Neural cell (in vitro differentiated cells): Measurements from ENCODE around the gene CMC1.

Experiments
- EP300 ChIP-seq: fragments of 450-650 bp; conservative IDR thresholded peaks from 2 replicates; pipeline ENCODE4 v1.6.1; 2014; ENCODE audit warnings: antibody characterized with exemption, mild to moderate bottlenecking, moderate library complexity; ENCODE audit not compliant: poor library complexity, severe bottlenecking
- EZH2 ChIP-seq: fragments of 200-600, 300-800 bp; shearing (Covaris generic), sonication (generic); IDR thresholded peaks from 2 replicates; pipeline ENCODE4 v1.6.1; 2014; ENCODE audit warnings: antibody characterized with exemption, low read length, borderline replicate concordance, mild to moderate bottlenecking; ENCODE audit not compliant: insufficient read depth, poor library complexity, severe bottlenecking
- MXI1 ChIP-seq: fragments of 450-650 bp; conservative IDR thresholded peaks from 2 replicates; pipeline ENCODE4 v1.6.1; 2014; ENCODE audit warnings: antibody characterized with exemption, mild to moderate bottlenecking; ENCODE audit not compliant: poor library complexity, severe bottlenecking
- POLR2AphosphoS5 ChIP-seq: IDR thresholded peaks from 2 replicates; pipeline ENCODE4 v1.6.1; 2012
- RAD21 ChIP-seq: fragments of 450-650 bp; conservative IDR thresholded peaks from 2 replicates; pipeline ENCODE4 v1.6.1; 2014; ENCODE audit warnings: antibody characterized with exemption, mild to moderate bottlenecking, moderate library complexity
- TAF1 ChIP-seq: IDR thresholded peaks from 2 replicates; pipeline ENCODE4 v1.6.1; 2012; ENCODE audit warnings: low read depth
- TF ChIP-seq, protein P1 (sequence below): fragments of 450-650 bp; IDR thresholded peaks from 2 replicates; pipeline ENCODE4 v1.5.1; 2014; ENCODE audit warnings: antibody characterized with exemption, mild to moderate bottlenecking, moderate library complexity; ENCODE audit not compliant: poor library complexity, severe bottlenecking
- TF ChIP-seq, protein P2 (sequence below): IDR thresholded peaks from 2 replicates; pipeline ENCODE4 v1.6.1; 2012; ENCODE audit warnings: borderline replicate concordance

DNA sequence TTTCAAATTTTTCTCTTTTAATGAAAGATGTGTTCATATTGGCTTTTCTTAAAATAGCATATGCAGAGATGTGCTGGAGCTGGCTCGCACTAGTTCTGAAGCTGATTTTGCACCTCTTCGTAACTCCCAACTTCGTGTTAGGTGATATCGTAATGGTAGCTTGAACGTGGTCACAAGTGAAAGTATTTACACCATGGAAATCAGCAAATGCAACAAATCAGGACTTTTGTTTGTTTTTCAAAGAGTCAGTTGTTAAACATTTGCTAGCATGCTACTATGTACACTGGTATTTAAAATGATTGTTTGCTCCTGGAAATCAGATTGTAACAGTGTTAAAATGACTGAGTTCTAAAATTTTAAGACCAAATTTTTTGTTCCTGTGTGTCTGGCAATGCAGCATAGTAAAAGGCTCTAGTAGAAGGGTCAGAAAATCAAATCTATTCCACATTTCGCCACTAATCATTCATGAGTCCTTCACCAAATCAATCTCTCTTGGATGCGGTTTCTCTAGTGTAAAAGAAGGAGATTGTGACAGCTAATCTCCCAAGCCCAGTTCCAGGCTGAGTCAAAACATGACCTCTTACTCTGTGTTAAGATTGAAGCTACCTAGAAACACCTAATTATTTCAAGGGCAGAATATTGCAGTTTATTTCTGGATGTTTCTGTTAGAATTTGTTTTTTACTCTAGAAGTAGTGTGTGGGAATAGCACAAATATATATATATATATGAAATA is 34.3 kb upstream of the CMC1 start:
- TF ChIP-seq, protein P1, sequence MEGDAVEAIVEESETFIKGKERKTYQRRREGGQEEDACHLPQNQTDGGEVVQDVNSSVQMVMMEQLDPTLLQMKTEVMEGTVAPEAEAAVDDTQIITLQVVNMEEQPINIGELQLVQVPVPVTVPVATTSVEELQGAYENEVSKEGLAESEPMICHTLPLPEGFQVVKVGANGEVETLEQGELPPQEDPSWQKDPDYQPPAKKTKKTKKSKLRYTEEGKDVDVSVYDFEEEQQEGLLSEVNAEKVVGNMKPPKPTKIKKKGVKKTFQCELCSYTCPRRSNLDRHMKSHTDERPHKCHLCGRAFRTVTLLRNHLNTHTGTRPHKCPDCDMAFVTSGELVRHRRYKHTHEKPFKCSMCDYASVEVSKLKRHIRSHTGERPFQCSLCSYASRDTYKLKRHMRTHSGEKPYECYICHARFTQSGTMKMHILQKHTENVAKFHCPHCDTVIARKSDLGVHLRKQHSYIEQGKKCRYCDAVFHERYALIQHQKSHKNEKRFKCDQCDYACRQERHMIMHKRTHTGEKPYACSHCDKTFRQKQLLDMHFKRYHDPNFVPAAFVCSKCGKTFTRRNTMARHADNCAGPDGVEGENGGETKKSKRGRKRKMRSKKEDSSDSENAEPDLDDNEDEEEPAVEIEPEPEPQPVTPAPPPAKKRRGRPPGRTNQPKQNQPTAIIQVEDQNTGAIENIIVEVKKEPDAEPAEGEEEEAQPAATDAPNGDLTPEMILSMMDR: no peak
- no peak for TF ChIP-seq POLR2AphosphoS5
- no peak for TF ChIP-seq MXI1
- TF ChIP-seq RAD21: no peak
- TF ChIP-seq EP300: no peak
- TF ChIP-seq, protein P2, sequence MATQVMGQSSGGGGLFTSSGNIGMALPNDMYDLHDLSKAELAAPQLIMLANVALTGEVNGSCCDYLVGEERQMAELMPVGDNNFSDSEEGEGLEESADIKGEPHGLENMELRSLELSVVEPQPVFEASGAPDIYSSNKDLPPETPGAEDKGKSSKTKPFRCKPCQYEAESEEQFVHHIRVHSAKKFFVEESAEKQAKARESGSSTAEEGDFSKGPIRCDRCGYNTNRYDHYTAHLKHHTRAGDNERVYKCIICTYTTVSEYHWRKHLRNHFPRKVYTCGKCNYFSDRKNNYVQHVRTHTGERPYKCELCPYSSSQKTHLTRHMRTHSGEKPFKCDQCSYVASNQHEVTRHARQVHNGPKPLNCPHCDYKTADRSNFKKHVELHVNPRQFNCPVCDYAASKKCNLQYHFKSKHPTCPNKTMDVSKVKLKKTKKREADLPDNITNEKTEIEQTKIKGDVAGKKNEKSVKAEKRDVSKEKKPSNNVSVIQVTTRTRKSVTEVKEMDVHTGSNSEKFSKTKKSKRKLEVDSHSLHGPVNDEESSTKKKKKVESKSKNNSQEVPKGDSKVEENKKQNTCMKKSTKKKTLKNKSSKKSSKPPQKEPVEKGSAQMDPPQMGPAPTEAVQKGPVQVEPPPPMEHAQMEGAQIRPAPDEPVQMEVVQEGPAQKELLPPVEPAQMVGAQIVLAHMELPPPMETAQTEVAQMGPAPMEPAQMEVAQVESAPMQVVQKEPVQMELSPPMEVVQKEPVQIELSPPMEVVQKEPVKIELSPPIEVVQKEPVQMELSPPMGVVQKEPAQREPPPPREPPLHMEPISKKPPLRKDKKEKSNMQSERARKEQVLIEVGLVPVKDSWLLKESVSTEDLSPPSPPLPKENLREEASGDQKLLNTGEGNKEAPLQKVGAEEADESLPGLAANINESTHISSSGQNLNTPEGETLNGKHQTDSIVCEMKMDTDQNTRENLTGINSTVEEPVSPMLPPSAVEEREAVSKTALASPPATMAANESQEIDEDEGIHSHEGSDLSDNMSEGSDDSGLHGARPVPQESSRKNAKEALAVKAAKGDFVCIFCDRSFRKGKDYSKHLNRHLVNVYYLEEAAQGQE: no peak
- TF ChIP-seq TAF1: no peak
- TF ChIP-seq EZH2: no peak
